ENCODE results near the gene CBX4.

GRCh38 chr17:79798299-79799173 lies 40.7 kb downstream of the CBX4 start:
- TF ChIP-seq CTCF (IDR thresholded peaks at IDR 0.05) (no peak), POLR2A (IDR thresholded peaks at IDR 0.05) (no peak), POLR2AphosphoS5 (IDR thresholded peaks at IDR 0.05) (no peak)
